GM10266 (cell line): ENCODE data around the gene EMILIN1.
"Not testable (repeated sequence)": the region's sequence is repeated elsewhere in the genome, so short reads cannot be mapped to it uniquely, and the experiment has no call there.

Experiments
- DNase-seq: peaks from one replicate; pipeline ENCODE4 v3.0.0; 2012; ENCODE audit errors: extremely low spot score
- TF ChIP-seq, protein P1 (sequence below): IDR thresholded peaks from 2 replicates; pipeline ENCODE4 v1.5.1; 2012; ENCODE audit warnings: mild to moderate bottlenecking, low read depth; ENCODE audit not compliant: control insufficient read depth, insufficient read depth; ENCODE audit errors: missing control alignments

Gene EMILIN1

GRCh38 chr2:27074738-27075565 lies 3.5 kb upstream of the EMILIN1 start:
- peak; percentile 42 for DNase-seq
- TF ChIP-seq, protein P1, sequence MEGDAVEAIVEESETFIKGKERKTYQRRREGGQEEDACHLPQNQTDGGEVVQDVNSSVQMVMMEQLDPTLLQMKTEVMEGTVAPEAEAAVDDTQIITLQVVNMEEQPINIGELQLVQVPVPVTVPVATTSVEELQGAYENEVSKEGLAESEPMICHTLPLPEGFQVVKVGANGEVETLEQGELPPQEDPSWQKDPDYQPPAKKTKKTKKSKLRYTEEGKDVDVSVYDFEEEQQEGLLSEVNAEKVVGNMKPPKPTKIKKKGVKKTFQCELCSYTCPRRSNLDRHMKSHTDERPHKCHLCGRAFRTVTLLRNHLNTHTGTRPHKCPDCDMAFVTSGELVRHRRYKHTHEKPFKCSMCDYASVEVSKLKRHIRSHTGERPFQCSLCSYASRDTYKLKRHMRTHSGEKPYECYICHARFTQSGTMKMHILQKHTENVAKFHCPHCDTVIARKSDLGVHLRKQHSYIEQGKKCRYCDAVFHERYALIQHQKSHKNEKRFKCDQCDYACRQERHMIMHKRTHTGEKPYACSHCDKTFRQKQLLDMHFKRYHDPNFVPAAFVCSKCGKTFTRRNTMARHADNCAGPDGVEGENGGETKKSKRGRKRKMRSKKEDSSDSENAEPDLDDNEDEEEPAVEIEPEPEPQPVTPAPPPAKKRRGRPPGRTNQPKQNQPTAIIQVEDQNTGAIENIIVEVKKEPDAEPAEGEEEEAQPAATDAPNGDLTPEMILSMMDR = no peak

DNA sequence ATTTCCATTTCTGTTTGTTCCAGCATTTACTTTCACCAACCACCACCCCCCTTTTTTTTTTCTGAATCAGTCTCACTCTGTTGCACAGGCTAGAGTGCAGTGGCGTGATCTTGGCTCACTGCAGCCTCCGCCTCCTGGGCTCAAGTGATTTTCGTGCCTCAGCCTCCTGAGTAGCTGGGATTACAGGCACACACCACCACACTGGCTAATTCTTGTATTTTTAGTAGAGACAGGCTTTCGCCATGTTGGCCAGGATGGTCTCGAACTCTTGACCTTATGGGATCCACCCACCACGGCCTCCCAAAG lies 2.9 kb upstream of the EMILIN1 start:
- DNase-seq = not testable (repeated sequence)

DNA sequence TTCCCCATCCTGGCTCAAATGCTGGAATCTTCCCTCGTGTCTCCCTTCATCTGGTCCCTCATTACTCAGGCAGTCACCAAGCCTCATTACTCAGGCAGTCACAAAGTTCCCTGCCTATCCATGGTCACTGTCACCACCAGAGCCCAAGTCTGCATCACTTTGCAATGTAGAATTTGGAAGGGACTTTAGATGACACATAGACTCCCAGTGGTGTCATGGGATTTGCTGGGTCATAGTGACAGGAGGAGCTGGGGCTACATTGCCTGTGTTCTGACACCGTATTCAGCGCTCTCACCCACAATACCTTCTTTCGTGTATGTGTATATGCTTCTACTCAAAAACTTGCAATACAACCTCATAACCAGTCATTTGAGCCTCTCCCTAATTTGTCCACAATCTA lies 2.1 kb upstream of the EMILIN1 start:
- TF ChIP-seq, protein P1 = no peak

DNA sequence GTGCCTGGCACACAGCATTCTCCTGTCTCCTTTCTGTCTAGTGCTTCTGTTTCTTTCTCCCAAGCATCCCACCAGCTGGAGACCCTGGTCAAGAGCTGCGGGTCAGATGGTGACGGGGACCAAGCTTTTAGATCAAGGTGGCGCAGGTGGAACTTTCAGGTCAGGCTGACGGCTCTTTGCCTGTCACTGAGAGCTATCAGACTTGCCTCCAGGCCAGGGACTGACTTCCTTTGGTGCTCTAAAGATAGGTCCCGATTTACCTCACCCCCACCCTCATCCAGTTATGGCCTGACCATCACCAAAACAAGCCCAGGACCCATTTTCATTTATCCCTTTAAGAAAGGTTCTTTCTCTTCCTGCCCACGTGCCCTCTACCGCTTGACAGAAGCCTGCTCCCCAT lies 1.2 kb upstream of the EMILIN1 start:
- TF ChIP-seq, protein P1 = no peak
- DNase-seq = no peak

More for the DNA sequence above, 2.1 kb upstream of the EMILIN1 start:
- no peak for DNase-seq

GRCh38 chr2:27079233-27080139 lies 1.1 kb downstream of the EMILIN1 start:
- DNase-seq = no peak

GRCh38 chr2:27080140-27080469 lies 1.7 kb downstream of the EMILIN1 start:
- no peak for DNase-seq
- TF ChIP-seq, protein P1 = no peak

More at GRCh38 chr2:27079233-27080139, 1.1 kb downstream of the EMILIN1 start:
- TF ChIP-seq, protein P1 = no peak

- TF ChIP-seq, protein P1 = no peak
- no peak for DNase-seq
Observed at GRCh38 chr2:27080603-27080936, 2.2 kb downstream of the EMILIN1 start.
